Testis (tissue), 3 donors: ENCODE measurements around the gene SPTBN4. TPM values are rescaled to one million over a fixed set of nuclear protein-coding genes. Genes with fewer than 3 reads are reported as not detected.

ENCODE experiments used
- DNase-seq: peaks from one replicate; pipeline ENCODE4 v3.0.0-alpha.2; 2019
- H3K27ac ChIP-seq, 2 donors: fragments of 200-600 bp; sonication (generic); one replicate each; pipeline ENCODE4 v1.5.1; 2019
- H3K27me3 ChIP-seq: fragments of 200-600 bp; sonication (generic); one replicate; pipeline ENCODE4 v1.5.1; 2019
- H3K36me3 ChIP-seq: fragments of 200-600 bp; sonication (generic); one replicate; pipeline ENCODE4 v1.5.1; 2017; ENCODE audit warnings: low read depth; ENCODE audit errors: missing control alignments
- H3K4me1 ChIP-seq: fragments of 200-600 bp; sonication (generic); one replicate; pipeline ENCODE4 v1.5.1; 2019
- H3K4me3 ChIP-seq, 2 donors: fragments of 200-600 bp; sonication (generic); one replicate each; pipeline ENCODE4 v1.5.1; 2017 to 2019
- H3K9me3 ChIP-seq: fragments of 200-600 bp; sonication (generic); one replicate; pipeline ENCODE4 v1.5.1; 2017
- POLR2A ChIP-seq: fragments of 450-650 bp; IDR thresholded peaks from one replicate; pipeline ENCODE4 v1.6.1; 2017; ENCODE audit warnings: antibody characterized with exemption, mild to moderate bottlenecking, moderate library complexity
- WGBS, 2 donors: methylation state at CpG; one replicate each; pipeline ENCODE4 v1.1.5; 2018; 5-methylcytosine and 5-hydroxymethylcytosine counted together
- intact Hi-C: fragments of 100-400 bp; cut with DNase I; formaldehyde crosslinking; loops from one replicate; pipeline ENCODE4 v1.15.1; 2023; ENCODE audit warnings: low total_unique reads
- polyA plus RNA-seq: library from polyadenylated mRNA; stranded (reverse); fragments of 350-450 nt; fragmentation: Illumina TruSeq; extraction: RNeasy Lipid Tissue Mini Kit (QIAGEN cat#74804); gene quantifications from one replicate; pipeline ENCODE4 v1.2.3, GENCODE V29; 2014; ENCODE audit warnings: low read depth, low replicate concordance; ENCODE audit not compliant: insufficient read depth
- total RNA-seq, 2 donors: library from RNA; depleted of rRNA; stranded (reverse); fragments of >200 nt; gene quantifications; one replicate each; pipeline ENCODE4 v1.2.3, GENCODE V29; 2016
- TF ChIP-seq, protein P1 (sequence below), 3 experiments: fragments of 450-650 bp in 2 of 3; fragments of 200-600 bp in 1 of 3; sonication (generic) in 1 of 3; IDR thresholded peaks; one replicate each; pipeline ENCODE4 v1.5.1; 2016 to 2019; ENCODE audit warnings: antibody characterized with exemption in 3 of 3, mild to moderate bottlenecking in 2 of 3, moderate library complexity in 1 of 3

Gene SPTBN4
- total and polyA plus RNA-seq, 3 donors from 2014 or later: 7.2 to 27.9 (median 18.3) TPM

- Histone ChIP-seq H3K27me3 (no peaks in the 10 kb centered on the region), H3K4me3 (no peak overlapping the region), H3K27ac (no peak overlapping the region), H3K36me3 (no peaks in the 10 kb centered on the region), H3K9me3 (no peaks in the 10 kb centered on the region), H3K4me1 (no peaks in the 10 kb centered on the region)
- intact Hi-C loops: loop anchor here (1.0 kb wide), 1 partner anchor 32 kb away; no protein-coding TSS in a partner anchor
- WGBS, 2 donors: 34 to 88% methylated on average over 2 of the region's 2 CpGs
- TF ChIP-seq, protein P1, sequence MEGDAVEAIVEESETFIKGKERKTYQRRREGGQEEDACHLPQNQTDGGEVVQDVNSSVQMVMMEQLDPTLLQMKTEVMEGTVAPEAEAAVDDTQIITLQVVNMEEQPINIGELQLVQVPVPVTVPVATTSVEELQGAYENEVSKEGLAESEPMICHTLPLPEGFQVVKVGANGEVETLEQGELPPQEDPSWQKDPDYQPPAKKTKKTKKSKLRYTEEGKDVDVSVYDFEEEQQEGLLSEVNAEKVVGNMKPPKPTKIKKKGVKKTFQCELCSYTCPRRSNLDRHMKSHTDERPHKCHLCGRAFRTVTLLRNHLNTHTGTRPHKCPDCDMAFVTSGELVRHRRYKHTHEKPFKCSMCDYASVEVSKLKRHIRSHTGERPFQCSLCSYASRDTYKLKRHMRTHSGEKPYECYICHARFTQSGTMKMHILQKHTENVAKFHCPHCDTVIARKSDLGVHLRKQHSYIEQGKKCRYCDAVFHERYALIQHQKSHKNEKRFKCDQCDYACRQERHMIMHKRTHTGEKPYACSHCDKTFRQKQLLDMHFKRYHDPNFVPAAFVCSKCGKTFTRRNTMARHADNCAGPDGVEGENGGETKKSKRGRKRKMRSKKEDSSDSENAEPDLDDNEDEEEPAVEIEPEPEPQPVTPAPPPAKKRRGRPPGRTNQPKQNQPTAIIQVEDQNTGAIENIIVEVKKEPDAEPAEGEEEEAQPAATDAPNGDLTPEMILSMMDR (IDR thresholded peaks at IDR 0.05): no peak
- TF ChIP-seq POLR2A: no peak
- DNase-seq: no peak
These were observed 41.1 kb downstream of the SPTBN4 start for GRCh38 chr19:40507892-40508291.

DNA sequence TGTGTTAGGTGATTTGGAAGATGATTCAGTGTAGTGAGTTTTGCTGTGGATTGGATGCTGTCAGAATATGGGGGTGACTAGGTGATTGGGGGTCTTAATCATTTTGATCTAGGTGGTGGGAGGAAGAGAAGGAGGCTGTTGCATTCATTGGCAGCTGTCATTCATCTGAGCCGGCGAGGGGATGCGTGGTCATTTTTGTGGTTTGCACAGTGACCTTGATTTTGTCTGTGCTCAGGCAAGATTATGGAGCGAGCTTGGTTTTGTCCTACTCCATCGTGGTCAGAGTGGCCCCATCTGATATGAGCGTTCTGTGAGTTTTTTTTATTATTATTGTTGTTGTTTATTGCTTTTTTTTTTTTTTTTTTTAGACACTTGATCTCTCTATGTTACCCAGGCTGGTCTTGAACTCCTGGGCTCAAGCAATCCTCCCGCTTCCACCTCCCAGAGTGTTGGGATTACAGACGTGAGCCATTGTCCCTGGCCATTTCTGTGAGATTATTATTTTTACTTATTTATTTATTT lies 42.0 kb downstream of the SPTBN4 start:
- intact Hi-C loops: loop anchor here (1.0 kb wide), 1 partner anchor 32 kb away; no protein-coding TSS in a partner anchor
- Histone ChIP-seq H3K27ac (no peak overlapping the region), H3K27me3 (no peaks in the 10 kb centered on the region), H3K4me1 (no peaks in the 10 kb centered on the region), H3K4me3 (no peak overlapping the region), H3K9me3 (no peaks in the 10 kb centered on the region), H3K36me3 (no peaks in the 10 kb centered on the region)
- DNase-seq: no peak
- no peak for TF ChIP-seq POLR2A
- TF ChIP-seq, protein P1 (IDR thresholded peaks at IDR 0.05): no peak
- 84 to 87% methylated on average over 8 of the region's 8 CpGs for WGBS, 2 donors

DNA sequence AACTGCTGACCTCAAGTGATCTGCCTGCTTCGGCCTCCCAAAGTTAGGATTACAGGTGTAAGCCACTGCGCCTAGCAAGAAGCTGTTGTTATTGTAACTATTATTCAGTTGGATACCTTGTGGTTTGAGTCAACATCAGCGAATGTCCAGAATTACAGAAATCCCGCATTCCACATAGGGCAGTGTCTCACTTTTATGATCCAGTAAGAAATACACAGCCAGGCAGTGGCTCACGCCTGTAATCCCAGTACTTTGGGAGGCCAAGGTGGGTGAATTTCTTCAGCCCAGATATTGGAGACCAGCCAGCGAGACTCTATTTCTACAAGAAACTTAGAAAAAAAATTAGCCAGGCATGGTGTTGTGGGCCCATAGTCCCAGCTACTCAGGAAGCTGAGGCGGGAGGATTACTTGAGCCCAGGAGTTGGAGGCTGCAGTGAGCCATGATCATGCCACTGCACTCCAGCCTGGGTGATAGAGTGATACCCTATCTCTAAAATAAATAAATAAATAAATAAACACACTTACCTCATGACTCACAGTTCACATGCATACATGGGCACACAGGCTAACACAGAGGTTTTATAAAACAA lies 43.8 kb downstream of the SPTBN4 start:
- intact Hi-C loops: no loop called here
- no peak for DNase-seq
- no peaks in the 10 kb centered on the region for H3K36me3 ChIP-seq
- no peak for TF ChIP-seq POLR2A
- TF ChIP-seq, protein P1 (IDR thresholded peaks at IDR 0.05): no peak
- H3K4me1 ChIP-seq: no peaks in the 10 kb centered on the region
- no peaks in the 10 kb centered on the region for H3K9me3 ChIP-seq
- 92 to 97% methylated on average over 7 of the region's 7 CpGs for WGBS, 2 donors
- H3K4me3 ChIP-seq: no peak overlapping the region
- no peak overlapping the region for H3K27ac ChIP-seq
- no peaks in the 10 kb centered on the region for H3K27me3 ChIP-seq

DNA sequence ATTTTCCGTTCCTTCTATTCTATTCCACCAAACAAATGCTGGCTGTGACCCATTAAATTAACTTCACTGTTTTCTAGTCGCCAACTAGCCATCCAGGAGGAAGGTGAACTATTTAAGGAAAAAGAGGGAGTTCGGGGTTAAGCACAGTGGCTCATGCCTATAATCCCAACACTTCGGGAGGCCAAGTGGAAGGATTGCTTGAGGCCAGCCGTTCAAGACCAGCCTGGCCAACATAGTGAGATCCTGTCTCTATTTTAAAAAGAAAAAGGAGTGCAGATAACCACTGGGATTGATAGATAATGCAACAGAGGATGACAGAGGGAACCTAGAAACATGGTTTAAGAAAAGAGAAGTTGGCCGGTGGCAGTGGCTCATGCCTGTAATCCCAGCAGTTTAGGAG lies 44.7 kb downstream of the SPTBN4 start:
- no peak for DNase-seq
- TF ChIP-seq, protein P1 (IDR thresholded peaks at IDR 0.05): no peak
- H3K4me3 ChIP-seq: no peak overlapping the region
- 85 to 89% methylated on average over 6 of the region's 6 CpGs for WGBS, 2 donors
- no peak overlapping the region for H3K27ac ChIP-seq
- no peaks in the 10 kb centered on the region for H3K36me3 ChIP-seq
- intact Hi-C loops: no loop called here
- H3K27me3 ChIP-seq: no peaks in the 10 kb centered on the region
- H3K9me3 ChIP-seq: no peaks in the 10 kb centered on the region
- H3K4me1 ChIP-seq: no peaks in the 10 kb centered on the region

GRCh38 chr19:40512110-40512472 lies 45.3 kb downstream of the SPTBN4 start:
- H3K9me3 ChIP-seq: no peaks in the 10 kb centered on the region
- H3K27ac ChIP-seq: no peak overlapping the region
- no peaks in the 10 kb centered on the region for H3K36me3 ChIP-seq
- TF ChIP-seq POLR2A: no peak
- TF ChIP-seq, protein P1 (IDR thresholded peaks at IDR 0.05): no peak
- no peaks in the 10 kb centered on the region for H3K27me3 ChIP-seq
- peak overlapping the region in 1 of 2 donors; percentile 36 for H3K4me3 ChIP-seq
- no peak for DNase-seq
- H3K4me1 ChIP-seq: no peaks in the 10 kb centered on the region
- 27 to 33% methylated on average over 1 of the region's 1 CpG for WGBS, 2 donors
- intact Hi-C loops: no loop called here
